Neural cell (in vitro differentiated cells): ENCODE measurements around the gene CNRIP1. TPM values are rescaled to one million over a fixed set of nuclear protein-coding genes. Genes with fewer than 3 reads are reported as not detected.

Source experiments
- H2AFZ ChIP-seq: fragments of 200-600, 300-800 bp; sonication (generic), shearing (Covaris generic); 2 replicates; pipeline ENCODE4 v1.6.0; 2014; ENCODE audit warnings: low read depth, mild to moderate bottlenecking, antibody characterized with exemption, low read length, moderate library complexity
- H3F3A ChIP-seq: fragments of 200-600 bp; shearing (Covaris generic); 2 replicates; pipeline ENCODE4 v1.6.1; 2016; ENCODE audit warnings: mild to moderate bottlenecking, moderate library complexity, mixed read lengths, antibody characterized with exemption, low read length; ENCODE audit not compliant: insufficient read depth, poor library complexity, severe bottlenecking
- H3K27ac ChIP-seq: fragments of 200-600, 300-800 bp; sonication (generic), shearing (Covaris generic); 2 replicates; pipeline ENCODE4 v1.5.1; 2014; ENCODE audit warnings: mild to moderate bottlenecking, low read length, moderate library complexity
- H3K27me3 ChIP-seq: fragments of 300-800, 200-600 bp; sonication (generic), shearing (Covaris generic); 2 replicates; pipeline ENCODE4 v1.6.0; 2014; ENCODE audit warnings: mild to moderate bottlenecking, low read depth, low read length, moderate library complexity; ENCODE audit not compliant: insufficient read depth
- H3K36me3 ChIP-seq: fragments of 300-800, 200-600 bp; sonication (generic), shearing (Covaris generic); 2 replicates; pipeline ENCODE4 v1.5.1; 2014; ENCODE audit warnings: mild to moderate bottlenecking, antibody characterized with exemption, low read length, moderate library complexity; ENCODE audit not compliant: insufficient read depth
- H3K4me2 ChIP-seq: fragments of 300-800, 200-600 bp; sonication (generic), shearing (Covaris generic); 2 replicates; pipeline ENCODE4 v1.6.0; 2014; ENCODE audit warnings: mild to moderate bottlenecking, low read length
- H3K4me3 ChIP-seq: fragments of 300-800, 200-600 bp; sonication (generic), shearing (Covaris generic); 2 replicates; pipeline ENCODE4 v1.5.1; 2014; ENCODE audit warnings: mild to moderate bottlenecking, low read length, moderate library complexity
- H3K79me2 ChIP-seq: fragments of 200-600 bp; shearing (Covaris generic); replicated peaks from 2 replicates; pipeline ENCODE4 v1.6.0; 2014; ENCODE audit warnings: mild to moderate bottlenecking, low read length, moderate library complexity; ENCODE audit not compliant: insufficient read depth
- H3K9ac ChIP-seq: fragments of 300-800, 200-600 bp; sonication (generic), shearing (Covaris generic); 2 replicates; pipeline ENCODE4 v1.6.1; 2016; ENCODE audit warnings: mild to moderate bottlenecking, low read length, mixed read lengths
- H3K9me2 ChIP-seq: fragments of 200-600 bp; shearing (Covaris generic); 2 replicates; pipeline ENCODE4 v1.6.1; 2016; ENCODE audit warnings: mild to moderate bottlenecking, low read length, mixed read lengths; ENCODE audit not compliant: insufficient read depth
- H3K9me3 ChIP-seq: fragments of 200-600, 300-800 bp; sonication (generic), shearing (Covaris generic); 2 replicates; pipeline ENCODE4 v1.6.1; 2016; ENCODE audit warnings: mild to moderate bottlenecking, mixed run types, low read length, moderate library complexity, mixed read lengths
- H4K20me1 ChIP-seq: fragments of 200-600 bp; shearing (Covaris generic); 2 replicates; pipeline ENCODE4 v1.6.1; 2016; ENCODE audit warnings: mild to moderate bottlenecking, mixed run types; ENCODE audit not compliant: insufficient read depth
- CTCF ChIP-seq: fragments of 450-650 bp; IDR thresholded peaks from 2 replicates; pipeline ENCODE4 v1.5.1; 2014; ENCODE audit warnings: antibody characterized with exemption, mild to moderate bottlenecking, moderate library complexity; ENCODE audit not compliant: poor library complexity, severe bottlenecking
- EP300 ChIP-seq: fragments of 450-650 bp; conservative IDR thresholded peaks from 2 replicates; pipeline ENCODE4 v1.6.1; 2014; ENCODE audit warnings: antibody characterized with exemption, mild to moderate bottlenecking, moderate library complexity; ENCODE audit not compliant: poor library complexity, severe bottlenecking
- EZH2 ChIP-seq: fragments of 200-600, 300-800 bp; shearing (Covaris generic), sonication (generic); IDR thresholded peaks from 2 replicates; pipeline ENCODE4 v1.6.1; 2014; ENCODE audit warnings: antibody characterized with exemption, low read length, borderline replicate concordance, mild to moderate bottlenecking; ENCODE audit not compliant: insufficient read depth, poor library complexity, severe bottlenecking
- MXI1 ChIP-seq: fragments of 450-650 bp; conservative IDR thresholded peaks from 2 replicates; pipeline ENCODE4 v1.6.1; 2014; ENCODE audit warnings: antibody characterized with exemption, mild to moderate bottlenecking; ENCODE audit not compliant: poor library complexity, severe bottlenecking
- POLR2AphosphoS5 ChIP-seq: IDR thresholded peaks from 2 replicates; pipeline ENCODE4 v1.6.1; 2012
- RAD21 ChIP-seq: fragments of 450-650 bp; conservative IDR thresholded peaks from 2 replicates; pipeline ENCODE4 v1.6.1; 2014; ENCODE audit warnings: antibody characterized with exemption, mild to moderate bottlenecking, moderate library complexity
- REST ChIP-seq: IDR thresholded peaks from 2 replicates; pipeline ENCODE4 v1.6.1; 2012; ENCODE audit warnings: borderline replicate concordance
- SMC3 ChIP-seq: fragments of 450-650 bp; conservative IDR thresholded peaks from 2 replicates; pipeline ENCODE4 v1.6.1; 2014; ENCODE audit warnings: antibody characterized with exemption, mild to moderate bottlenecking, moderate library complexity; ENCODE audit not compliant: poor library complexity
- TAF1 ChIP-seq: IDR thresholded peaks from 2 replicates; pipeline ENCODE4 v1.6.1; 2012; ENCODE audit warnings: low read depth
- polyA plus RNA-seq: library from polyadenylated mRNA; depleted of rRNA; stranded (reverse); fragments of >200 nt; gene quantifications from 2 replicates; pipeline ENCODE4 v1.2.3, GENCODE V29; 2014

The CNRIP1 gene
- polyA plus RNA-seq, 1 donor from 2014 or later, result 28.2 TPM

- no peak for TF ChIP-seq CTCF
- no peak for TF ChIP-seq REST
- no peak for TF ChIP-seq MXI1
- TF ChIP-seq EZH2, result no peak
- TF ChIP-seq RAD21, result no peak
- no peak for TF ChIP-seq POLR2AphosphoS5
- no peak for TF ChIP-seq EP300
- TF ChIP-seq SMC3, result no peak
- TF ChIP-seq TAF1, result no peak
- Histone ChIP-seq H2AFZ (no peak overlapping the region), H3K9ac (no peak overlapping the region), H3K9me2 (no peaks in the 10 kb centered on the region), H3K27me3 (no peaks in the 10 kb centered on the region), H3F3A (no peaks in the 10 kb centered on the region), H3K9me3 (no peaks in the 10 kb centered on the region), H3K36me3 (no peaks in the 10 kb centered on the region), H3K79me2 (no peaks in the 10 kb centered on the region), H3K27ac (no peak overlapping the region), H3K4me2 (no peak overlapping the region), H3K4me3 (no peak overlapping the region), H4K20me1 (no peaks in the 10 kb centered on the region)
Observed at GRCh38 chr2:68274022-68274421, 45.7 kb downstream of the CNRIP1 start.

- H3K27ac ChIP-seq, result no peak overlapping the region
- H2AFZ ChIP-seq, result no peak overlapping the region
- no peak overlapping the region for H3K4me3 ChIP-seq
- TF ChIP-seq EP300 (no peak), MXI1 (no peak), RAD21 (no peak), EZH2 (no peak), REST (no peak)
- H3K9ac ChIP-seq, result no peak overlapping the region
- H3K36me3 ChIP-seq, result no peaks in the 10 kb centered on the region
- no peaks in the 10 kb centered on the region for H3F3A ChIP-seq
- H3K4me2 ChIP-seq, result no peak overlapping the region
- no peaks in the 10 kb centered on the region for H3K79me2 ChIP-seq
- H3K9me2 ChIP-seq, result no peaks in the 10 kb centered on the region
- H4K20me1 ChIP-seq, result no peaks in the 10 kb centered on the region
- H3K27me3 ChIP-seq, result no peaks in the 10 kb centered on the region
- no peaks in the 10 kb centered on the region for H3K9me3 ChIP-seq
Observed at GRCh38 chr2:68272246-68272994, 47.3 kb downstream of the CNRIP1 start.
